ENCODE results near the gene CCDC71L. TPM values are rescaled to one million over a fixed set of nuclear protein-coding genes. Genes with fewer than 3 reads are reported as not detected.
"Not testable (repeated sequence)": the region's sequence is repeated elsewhere in the genome, so short reads cannot be mapped to it uniquely, and the experiment has no call there.

Gene CCDC71L
- total and polyA plus RNA-seq, 8 donors, result 1.3 to 92.7 (median 11.4) TPM

DNA sequence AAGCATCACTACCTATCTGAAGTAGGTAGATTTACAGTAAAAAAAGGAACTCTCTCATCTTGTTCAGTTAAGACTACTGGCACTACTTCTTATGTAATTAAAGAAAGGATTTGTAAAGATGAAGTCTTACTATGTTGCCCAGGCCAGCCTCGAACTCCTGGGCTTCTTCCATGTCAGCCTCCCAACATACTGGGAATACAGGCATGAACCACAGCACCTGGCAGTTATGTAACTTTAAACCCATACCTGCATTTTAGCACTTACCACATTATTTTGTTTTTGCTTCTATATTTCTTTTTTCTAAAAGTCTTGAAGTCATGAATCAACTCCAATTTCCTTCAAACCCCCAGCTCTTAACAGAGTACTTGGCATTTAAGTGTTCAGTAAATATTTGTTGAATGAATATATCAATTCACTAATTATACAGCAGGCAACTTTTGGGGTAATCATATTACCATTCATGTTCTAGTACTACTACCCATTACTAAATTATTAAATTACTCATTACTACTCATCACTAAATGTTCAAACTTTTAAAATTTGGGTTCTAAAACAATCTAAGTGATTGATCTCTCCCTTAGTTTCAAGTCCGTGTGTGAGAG, 31.6 kb upstream of the CCDC71L start:
- no peak for DNase-seq
- 59 to 74% (median 66%) methylated on average over 2 of the region's 2 CpGs for WGBS, 5 donors
- Histone ChIP-seq H3K27me3 (no peaks in the 10 kb centered on the region), H3K9me3 (no peaks in the 10 kb centered on the region), H3K4me3 (no peak overlapping the region), H3K27ac (no peak overlapping the region), H3K36me3 (no peaks in the 10 kb centered on the region), H3K4me1 (no peaks in the 10 kb centered on the region)
- intact Hi-C loops (cut with DNase I; ENCODE audit: low total_unique reads), result no loop called here
- TF ChIP-seq POLR2AphosphoS5 (IDR thresholded peaks at IDR 0.05), result no peak
- no peak for TF ChIP-seq EP300 (IDR thresholded peaks at IDR 0.05)
- no peak for TF ChIP-seq POLR2A (IDR thresholded peaks at IDR 0.05)
- TF ChIP-seq, protein P1, sequence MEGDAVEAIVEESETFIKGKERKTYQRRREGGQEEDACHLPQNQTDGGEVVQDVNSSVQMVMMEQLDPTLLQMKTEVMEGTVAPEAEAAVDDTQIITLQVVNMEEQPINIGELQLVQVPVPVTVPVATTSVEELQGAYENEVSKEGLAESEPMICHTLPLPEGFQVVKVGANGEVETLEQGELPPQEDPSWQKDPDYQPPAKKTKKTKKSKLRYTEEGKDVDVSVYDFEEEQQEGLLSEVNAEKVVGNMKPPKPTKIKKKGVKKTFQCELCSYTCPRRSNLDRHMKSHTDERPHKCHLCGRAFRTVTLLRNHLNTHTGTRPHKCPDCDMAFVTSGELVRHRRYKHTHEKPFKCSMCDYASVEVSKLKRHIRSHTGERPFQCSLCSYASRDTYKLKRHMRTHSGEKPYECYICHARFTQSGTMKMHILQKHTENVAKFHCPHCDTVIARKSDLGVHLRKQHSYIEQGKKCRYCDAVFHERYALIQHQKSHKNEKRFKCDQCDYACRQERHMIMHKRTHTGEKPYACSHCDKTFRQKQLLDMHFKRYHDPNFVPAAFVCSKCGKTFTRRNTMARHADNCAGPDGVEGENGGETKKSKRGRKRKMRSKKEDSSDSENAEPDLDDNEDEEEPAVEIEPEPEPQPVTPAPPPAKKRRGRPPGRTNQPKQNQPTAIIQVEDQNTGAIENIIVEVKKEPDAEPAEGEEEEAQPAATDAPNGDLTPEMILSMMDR (IDR thresholded peaks at IDR 0.05), result no peak

DNA sequence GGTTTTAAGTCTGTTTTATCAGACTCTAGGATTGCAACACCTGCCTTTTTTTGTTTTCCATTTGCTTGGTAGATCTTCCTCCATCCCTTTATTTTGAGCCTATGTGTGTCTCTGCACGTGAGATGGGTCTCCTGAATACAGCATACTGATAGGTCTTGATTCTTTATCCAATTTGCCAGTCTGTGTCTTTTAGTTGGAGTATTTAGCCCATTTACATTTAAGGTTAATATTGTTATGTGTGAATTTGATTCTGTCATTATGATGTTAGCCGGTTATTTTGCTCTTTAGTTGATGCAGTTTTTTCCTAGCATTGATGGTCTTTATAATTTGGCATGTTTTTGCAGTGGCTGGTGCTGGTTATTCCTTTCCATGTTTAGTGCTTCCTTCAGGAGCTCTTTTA, 27.2 kb upstream of the CCDC71L start:
- H3K27ac ChIP-seq; H3K4me3 ChIP-seq; H3K9me3 ChIP-seq; intact Hi-C loops (cut with DNase I; ENCODE audit: low total_unique reads); H3K36me3 ChIP-seq; H3K4me1 ChIP-seq; DNase-seq; H3K27me3 ChIP-seq: not testable (repeated sequence)
- WGBS, 5 donors, result 75 to 94% (median 81%) methylated on average over 2 of the region's 2 CpGs

DNA sequence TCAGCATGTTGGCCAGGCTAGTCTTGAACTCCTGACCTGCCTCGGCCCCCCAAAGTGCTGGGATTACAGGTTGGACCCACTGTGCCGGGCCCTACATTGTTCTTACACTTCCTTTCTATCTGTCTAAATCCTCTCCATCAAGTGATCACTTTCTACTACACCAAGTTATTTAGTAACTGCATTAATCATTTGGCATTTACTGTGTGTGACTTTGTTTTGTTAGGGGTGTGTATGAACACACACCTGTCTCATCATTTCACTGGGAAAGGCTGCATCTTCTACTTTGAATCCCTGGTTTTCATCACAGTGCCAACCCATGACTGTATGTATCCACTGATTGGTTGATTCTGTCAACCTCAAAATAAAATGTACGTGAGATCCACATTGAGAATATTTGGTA, 23.0 kb upstream of the CCDC71L start:
- Histone ChIP-seq H3K4me1 (no peaks in the 10 kb centered on the region), H3K4me3 (no peak overlapping the region), H3K9me3 (peaks cover 0 to 3% (median 0%) of the 10 kb centered on the region in 4 donors), H3K27ac (no peak overlapping the region), H3K27me3 (no peaks in the 10 kb centered on the region), H3K36me3 (no peaks in the 10 kb centered on the region)
- no peak for DNase-seq
- intact Hi-C loops (cut with DNase I; ENCODE audit: low total_unique reads), result no loop called here
- WGBS, 5 donors, result 85 to 91% (median 87%) methylated on average over 3 of the region's 3 CpGs
- TF ChIP-seq, protein P1 (IDR thresholded peaks at IDR 0.05), result no peak
- no peak for TF ChIP-seq POLR2A (IDR thresholded peaks at IDR 0.05)
- TF ChIP-seq EP300 (IDR thresholded peaks at IDR 0.05), result no peak
- TF ChIP-seq POLR2AphosphoS5 (IDR thresholded peaks at IDR 0.05), result no peak

DNA sequence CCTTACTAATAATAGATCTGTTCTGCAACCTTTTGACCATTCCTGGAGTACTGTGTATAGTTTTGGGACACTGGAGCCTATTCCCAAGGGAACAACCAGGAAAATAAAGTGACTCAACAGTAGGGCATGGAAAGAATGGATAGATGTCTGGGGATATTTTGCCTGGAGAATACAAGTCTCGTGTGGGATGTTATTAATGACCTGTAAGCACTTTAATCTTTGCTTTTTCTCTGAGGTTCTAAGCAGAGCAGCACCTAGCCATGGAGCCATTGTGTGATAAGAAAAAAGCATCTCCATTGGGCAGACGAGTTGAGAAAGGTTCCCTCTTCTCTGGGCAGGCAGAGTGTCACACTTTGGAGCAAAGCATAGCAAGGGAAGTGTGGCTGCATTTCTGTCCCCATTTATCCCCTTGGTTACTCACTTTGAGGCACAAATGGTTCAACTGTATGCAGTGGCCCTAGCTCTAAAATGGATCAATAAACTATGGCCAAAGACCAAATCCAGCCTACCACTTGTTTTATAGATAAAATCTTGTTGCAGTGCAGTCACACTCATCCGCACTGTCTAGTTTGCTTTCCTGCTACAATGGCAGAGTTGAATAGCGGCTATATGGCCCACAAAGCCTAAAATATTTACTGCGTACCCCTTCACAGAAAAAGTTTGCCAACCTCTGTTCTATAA, 21.0 kb upstream of the CCDC71L start:
- Histone ChIP-seq H3K4me3 (no peak overlapping the region), H3K27ac (no peak overlapping the region), H3K36me3 (no peaks in the 10 kb centered on the region), H3K27me3 (no peaks in the 10 kb centered on the region), H3K4me1 (no peaks in the 10 kb centered on the region), H3K9me3 (peaks cover 0 to 3% (median 0%) of the 10 kb centered on the region in 4 donors)
- 54 to 75% (median 66%) methylated on average over 5 of the region's 5 CpGs for WGBS, 5 donors
- intact Hi-C loops (cut with DNase I; ENCODE audit: low total_unique reads), result no loop called here
- no peak for DNase-seq
- TF ChIP-seq EP300 (IDR thresholded peaks at IDR 0.05) (no peak), POLR2AphosphoS5 (IDR thresholded peaks at IDR 0.05) (no peak), POLR2A (IDR thresholded peaks at IDR 0.05) (no peak)
- TF ChIP-seq, protein P1 (IDR thresholded peaks at IDR 0.05), result no peak
